ENCODE data around the gene ARHGEF10L.

ARHGEF10L gene

DNA sequence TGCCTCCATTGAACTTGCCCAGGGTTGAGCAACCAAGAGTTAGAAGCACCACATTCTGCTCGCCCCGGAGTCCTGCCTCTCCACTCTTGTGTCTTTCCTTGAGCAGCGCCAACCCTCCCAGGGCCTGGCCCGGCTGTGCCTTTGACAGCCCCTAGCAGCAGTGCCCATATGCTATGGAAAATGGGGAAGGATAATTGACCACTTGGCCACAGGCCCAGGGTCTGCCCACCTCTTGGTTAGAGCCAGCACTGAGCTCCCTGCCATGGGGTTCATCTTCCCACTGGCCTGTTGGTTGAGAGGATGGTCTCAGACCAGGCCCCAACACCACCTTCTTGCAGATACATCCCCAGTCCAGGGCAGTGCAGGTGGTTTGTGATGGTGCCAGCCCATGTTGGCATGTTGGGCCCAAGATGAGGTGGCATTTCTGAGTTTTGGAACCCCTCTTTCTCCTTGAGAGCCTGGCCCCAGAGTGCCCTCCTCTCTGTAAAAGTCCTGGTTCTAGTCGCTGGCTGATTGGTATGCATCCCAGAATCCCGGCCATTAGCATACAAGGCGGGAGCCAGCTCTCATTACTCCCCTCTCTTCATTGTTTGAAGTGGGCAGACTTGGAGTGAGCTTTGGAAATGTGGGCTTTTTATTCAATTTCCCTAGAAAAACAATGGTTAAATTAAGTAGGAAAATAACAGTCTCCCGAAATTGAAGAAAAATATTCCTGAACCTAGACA, 7.6 kb downstream of the ARHGEF10L start:
- intact Hi-C loops (cut with DNase I; ENCODE audit: low total_unique reads), result no loop called here
- Histone ChIP-seq H3K9me3 (no peaks in the 10 kb centered on the region), H3K27ac (peak overlapping the region; percentile 100), H3K27me3 (no peaks in the 10 kb centered on the region), H3K36me3 (no peaks in the 10 kb centered on the region), H3K4me3 (no peak overlapping the region), H3K4me1 (peaks cover 8 to 100% (median 84%) of the 10 kb centered on the region in 4 donors)
- no peak for DNase-seq
- TF ChIP-seq, protein P1, sequence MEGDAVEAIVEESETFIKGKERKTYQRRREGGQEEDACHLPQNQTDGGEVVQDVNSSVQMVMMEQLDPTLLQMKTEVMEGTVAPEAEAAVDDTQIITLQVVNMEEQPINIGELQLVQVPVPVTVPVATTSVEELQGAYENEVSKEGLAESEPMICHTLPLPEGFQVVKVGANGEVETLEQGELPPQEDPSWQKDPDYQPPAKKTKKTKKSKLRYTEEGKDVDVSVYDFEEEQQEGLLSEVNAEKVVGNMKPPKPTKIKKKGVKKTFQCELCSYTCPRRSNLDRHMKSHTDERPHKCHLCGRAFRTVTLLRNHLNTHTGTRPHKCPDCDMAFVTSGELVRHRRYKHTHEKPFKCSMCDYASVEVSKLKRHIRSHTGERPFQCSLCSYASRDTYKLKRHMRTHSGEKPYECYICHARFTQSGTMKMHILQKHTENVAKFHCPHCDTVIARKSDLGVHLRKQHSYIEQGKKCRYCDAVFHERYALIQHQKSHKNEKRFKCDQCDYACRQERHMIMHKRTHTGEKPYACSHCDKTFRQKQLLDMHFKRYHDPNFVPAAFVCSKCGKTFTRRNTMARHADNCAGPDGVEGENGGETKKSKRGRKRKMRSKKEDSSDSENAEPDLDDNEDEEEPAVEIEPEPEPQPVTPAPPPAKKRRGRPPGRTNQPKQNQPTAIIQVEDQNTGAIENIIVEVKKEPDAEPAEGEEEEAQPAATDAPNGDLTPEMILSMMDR (IDR thresholded peaks at IDR 0.05), result no peak

DNA sequence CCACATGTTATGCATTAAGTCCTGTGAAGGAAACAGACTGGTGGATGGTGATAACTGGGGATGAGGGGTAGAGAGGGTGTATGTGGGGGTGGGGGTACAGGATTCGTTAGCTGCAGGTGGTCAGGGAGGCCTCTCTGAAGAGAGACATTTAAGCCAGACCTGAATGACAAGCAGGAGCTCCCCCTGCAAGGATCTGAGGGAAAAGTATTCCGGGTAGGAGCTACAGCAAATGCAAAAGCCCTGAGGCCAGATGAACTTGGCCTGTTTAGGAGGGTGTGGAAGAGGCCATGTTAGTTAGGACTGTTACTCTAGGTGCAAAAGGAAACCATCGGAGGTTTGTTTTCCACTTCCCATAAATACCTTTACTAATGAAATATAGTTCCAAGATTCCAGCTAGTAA, 9.9 kb downstream of the ARHGEF10L start:
- peak overlapping the region; percentile 100 for H3K27ac ChIP-seq
- peaks cover 8 to 100% (median 92%) of the 10 kb centered on the region in 4 donors for H3K4me1 ChIP-seq
- H3K36me3 ChIP-seq, result no peaks in the 10 kb centered on the region

GRCh38 chr1:17550729-17551584, 11.5 kb downstream of the ARHGEF10L start:
- TF ChIP-seq, protein P1 (IDR thresholded peaks at IDR 0.05), result no peak
- DNase-seq, result peak in 1 of 2 donors; percentile 77
- no peaks in the 10 kb centered on the region for H3K27me3 ChIP-seq
- no peaks in the 10 kb centered on the region for H3K9me3 ChIP-seq
- H3K4me1 ChIP-seq, result peaks cover 8 to 100% (median 89%) of the 10 kb centered on the region in 4 donors
- no peaks in the 10 kb centered on the region for H3K36me3 ChIP-seq
- H3K4me3 ChIP-seq, result peak overlapping the region; percentile 8 to 19
- H3K27ac ChIP-seq, result peak overlapping the region; percentile 100
- intact Hi-C loops (cut with DNase I; ENCODE audit: low total_unique reads), result no loop called here

More for the DNA sequence above, 9.9 kb downstream of the ARHGEF10L start:
- Histone ChIP-seq H3K27me3 (no peaks in the 10 kb centered on the region), H3K4me3 (no peak overlapping the region), H3K9me3 (no peaks in the 10 kb centered on the region)
- TF ChIP-seq, protein P1 (IDR thresholded peaks at IDR 0.05), result no peak
- intact Hi-C loops (cut with DNase I; ENCODE audit: low total_unique reads), result no loop called here
- DNase-seq, result no peak

- peak overlapping the region; percentile 8 to 19 for H3K4me3 ChIP-seq
- H3K27me3 ChIP-seq, result no peaks in the 10 kb centered on the region
- H3K9me3 ChIP-seq, result no peaks in the 10 kb centered on the region
- DNase-seq, result peak; percentile 69 to 94
- peaks cover 8 to 100% (median 88%) of the 10 kb centered on the region in 4 donors for H3K4me1 ChIP-seq
- intact Hi-C loops (cut with DNase I; ENCODE audit: low total_unique reads), result no loop called here
- no peaks in the 10 kb centered on the region for H3K36me3 ChIP-seq
- TF ChIP-seq, protein P1 (IDR thresholded peaks at IDR 0.05), result no peak
- peak overlapping the region; percentile 100 for H3K27ac ChIP-seq
These were observed 12.3 kb downstream of the ARHGEF10L start for GRCh38 chr1:17551755-17552234.

DNA sequence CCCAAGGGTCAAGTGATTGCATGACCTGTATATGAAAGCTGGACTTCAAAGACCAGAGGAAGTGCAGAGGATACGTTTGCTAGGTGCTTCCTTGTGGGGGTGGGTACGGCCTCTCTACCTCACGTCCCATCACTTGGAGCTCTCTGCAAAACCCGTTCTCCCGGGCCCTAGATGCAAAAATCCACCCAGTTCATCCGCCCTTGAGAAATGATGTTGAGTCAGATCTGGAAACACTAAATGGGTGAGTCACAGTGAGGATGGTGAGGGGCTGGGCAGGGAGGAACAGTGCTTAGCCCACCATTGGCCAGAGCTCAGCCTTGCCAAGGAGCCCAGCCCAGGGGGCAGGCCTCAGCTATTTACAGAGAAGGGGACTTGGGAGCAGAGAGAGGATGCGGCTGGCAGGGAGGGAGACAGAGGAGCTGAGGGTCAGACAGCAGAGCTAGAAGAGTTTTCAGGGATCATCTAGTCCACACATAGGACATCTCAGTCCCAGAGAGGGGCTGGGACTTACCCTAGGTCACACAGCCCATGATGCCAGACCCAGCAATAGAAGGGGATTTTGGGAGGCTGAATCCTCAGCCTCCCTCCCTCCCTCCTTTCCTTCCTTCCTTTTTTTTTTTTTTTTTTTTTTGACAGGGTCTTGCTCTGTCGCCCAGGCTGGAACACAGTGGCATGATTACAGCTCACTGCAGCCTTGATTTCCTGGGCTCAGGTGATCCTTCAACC, 14.6 kb downstream of the ARHGEF10L start:
- intact Hi-C loops (cut with DNase I; ENCODE audit: low total_unique reads), result no loop called here
- no peak overlapping the region for H3K4me3 ChIP-seq
- DNase-seq, result peak in 1 of 2 donors; percentile 84
- H3K9me3 ChIP-seq, result no peaks in the 10 kb centered on the region
- H3K4me1 ChIP-seq, result peaks cover 8 to 100% (median 86%) of the 10 kb centered on the region in 4 donors
- H3K27ac ChIP-seq, result peak overlapping the region; percentile 100
- H3K36me3 ChIP-seq, result no peaks in the 10 kb centered on the region
- TF ChIP-seq, protein P1 (IDR thresholded peaks at IDR 0.05), result no peak
- H3K27me3 ChIP-seq, result no peaks in the 10 kb centered on the region
